K562 (cell line): Measurements from ENCODE around the gene EFNA2. TPM values are rescaled to one million over a fixed set of nuclear protein-coding genes. Genes with fewer than 3 reads are reported as not detected.
A peak's percentile ranks its signal among the peaks of the same experiment; 100 is the strongest.

ENCODE experiments used
- ATF2 ChIP-seq: sonication (generic); formaldehyde crosslinking; IDR thresholded peaks from 2 replicates; pipeline ENCODE4 v1.8.1; 2022; ENCODE audit warnings: missing genetic modification reagents
- CGGBP1 ChIP-seq: fragments of 250-450 bp; sonication (Bioruptor Pico); IDR thresholded peaks from 2 replicates; pipeline ENCODE4 v1.9.0; 2021; ENCODE audit warnings: mild to moderate bottlenecking
- CHAMP1 ChIP-seq: fragments of 450-650 bp; IDR thresholded peaks from 2 replicates; pipeline ENCODE4 v1.6.1; 2016; ENCODE audit warnings: mild to moderate bottlenecking
- FOSL1 ChIP-seq: fragments of 200-800 bp; sonication (Bioruptor generic); conservative IDR thresholded peaks from 2 replicates; pipeline ENCODE4 v1.6.1; 2016; ENCODE audit warnings: missing genetic modification characterization, missing compliant biosample characterization
- FOXJ3 ChIP-seq: sonication (generic); formaldehyde crosslinking; IDR thresholded peaks from 2 replicates; pipeline ENCODE4 v1.4.0; 2020; ENCODE audit warnings: mild to moderate bottlenecking, missing genetic modification reagents
- FOXM1 ChIP-seq, 2 experiments: fragments of 450-650 bp in 1 of 2; sonication (generic) in 1 of 2; formaldehyde crosslinking in 1 of 2; IDR thresholded peaks; 2 replicates each; pipeline versions ENCODE4 v1.6.1 to v1.9.0; 2017 to 2022; ENCODE audit warnings: low read depth in 2 of 2, mild to moderate bottlenecking in 2 of 2, missing genetic modification reagents in 1 of 2, moderate library complexity in 1 of 2
- GATAD2A ChIP-seq: fragments of 450-650 bp; IDR thresholded peaks from 2 replicates; pipeline ENCODE4 v1.6.1; 2017
- HMGN3 ChIP-seq: IDR thresholded peaks from 2 replicates; pipeline ENCODE4 v1.6.1; 2011; ENCODE audit warnings: borderline replicate concordance, low read depth, mild to moderate bottlenecking, mixed read lengths, low read length; ENCODE audit not compliant: insufficient read length; ENCODE audit errors: extremely low read depth
- HOXB6 ChIP-seq: fragments of 250-450 bp; sonication (Bioruptor Pico); IDR thresholded peaks from 2 replicates; pipeline ENCODE4 v1.5.1; 2022; ENCODE audit warnings: mild to moderate bottlenecking, borderline replicate concordance
- ID3 ChIP-seq, 2 experiments: fragments of 250-450 bp in 1 of 2; fragments of 450-650 bp in 1 of 2; sonication (Bioruptor Pico) in 1 of 2; IDR thresholded peaks; 2 replicates each; pipeline versions ENCODE4 v1.6.1 to v1.8.0; 2016 to 2021; ENCODE audit warnings: mild to moderate bottlenecking in 2 of 2, moderate library complexity in 2 of 2, missing compliant biosample characterization in 1 of 2, missing genetic modification characterization in 1 of 2
- JUN ChIP-seq, 2 experiments: sonication (generic) in 1 of 2; formaldehyde crosslinking in 1 of 2; IDR thresholded peaks; 2 replicates each; pipeline versions ENCODE4 v1.6.1 to v1.8.0; 2012 to 2022; ENCODE audit warnings: borderline replicate concordance in 2 of 2, mild to moderate bottlenecking in 2 of 2, improper control_type of control experiment in 1 of 2, low read depth in 1 of 2, low read length in 1 of 2, missing genetic modification reagents in 1 of 2
- MYC ChIP-seq, 2 experiments: fragments of 250-450 bp in 1 of 2; sonication (Bioruptor Pico) in 1 of 2; IDR thresholded peaks; 2 replicates each; pipeline versions ENCODE4 v1.5.1 to v1.6.1; 2012 to 2021; ENCODE audit warnings: low read depth in 2 of 2, borderline replicate concordance in 1 of 2, improper control_type of control experiment in 1 of 2, low read length in 1 of 2, mild to moderate bottlenecking in 1 of 2, moderate library complexity in 1 of 2
- NBN ChIP-seq: fragments of 450-650 bp; IDR thresholded peaks from 2 replicates; pipeline ENCODE4 v1.6.1; 2016; ENCODE audit warnings: low read depth, mild to moderate bottlenecking
- NR4A1 ChIP-seq, 2 experiments: fragments of 250-450 bp in 1 of 2; fragments of 450-650 bp in 1 of 2; sonication (Bioruptor Pico) in 1 of 2; IDR thresholded peaks; 2 replicates each; pipeline versions ENCODE4 v1.4.0 to v1.6.1; 2016 to 2020; ENCODE audit warnings: mild to moderate bottlenecking in 2 of 2, missing compliant biosample characterization in 1 of 2, missing genetic modification characterization in 1 of 2, moderate library complexity in 1 of 2
- PHF20 ChIP-seq: fragments of 450-650 bp; IDR thresholded peaks from 2 replicates; pipeline ENCODE4 v1.6.1; 2018; ENCODE audit not compliant: partially characterized antibody
- RAD21 ChIP-seq, 2 experiments: fragments of 250-450 bp in 1 of 2; fragments of 450-650 bp in 1 of 2; sonication (Bioruptor Pico) in 1 of 2; formaldehyde crosslinking in 1 of 2; IDR thresholded peaks in 1 of 2; conservative IDR thresholded peaks in 1 of 2; 2 replicates each; pipeline versions ENCODE4 v1.4.0 to v1.8.0; 2020 to 2022; ENCODE audit warnings: mild to moderate bottlenecking in 2 of 2, moderate library complexity in 1 of 2
- RBM15 ChIP-seq: fragments of 200-400 bp; formaldehyde crosslinking; IDR thresholded peaks from 2 replicates; pipeline ENCODE4 v1.6.1; 2018; ENCODE audit warnings: mild to moderate bottlenecking, low read length, moderate library complexity; ENCODE audit not compliant: insufficient read depth
- SP1 ChIP-seq: sonication (generic); formaldehyde crosslinking; IDR thresholded peaks from 2 replicates; pipeline ENCODE4 v1.8.1; 2022; ENCODE audit warnings: mild to moderate bottlenecking, missing genetic modification reagents
- ZNF354B ChIP-seq: fragments of 250-450 bp; sonication (Bioruptor Pico); IDR thresholded peaks from 2 replicates; pipeline ENCODE4 v1.4.0; 2020
- ZNF384 ChIP-seq: IDR thresholded peaks from 2 replicates; pipeline ENCODE4 v1.6.1; 2012; ENCODE audit warnings: low read depth, low read length, improper control_type of control experiment
- ZZZ3 ChIP-seq: fragments of 450-650 bp; IDR thresholded peaks from 2 replicates; pipeline ENCODE4 v1.6.1; 2016; ENCODE audit warnings: antibody characterized with exemption, mild to moderate bottlenecking, moderate library complexity
- polyA plus RNA-seq, 8 experiments: library from polyadenylated mRNA; depleted of rRNA in 4 of 8; stranded (reverse) in 5 of 8; unstranded in 3 of 8; fragments of >200 nt; fragmentation: Nextera tagmentation in 2 of 8; fragmentation: Illumina TruSeq in 1 of 8; extraction: Ambion mirVana in 2 of 8; extraction: Trizol in 1 of 8; gene quantifications; 2 replicates each; pipeline versions ENCODE4 v1.2.1 to v1.2.3, GENCODE V29; 2011 to 2014; ENCODE audit warnings: inconsistent platforms in 1 of 8, missing spikeins in 1 of 8
- total RNA-seq, 7 experiments: library from RNA; depleted of rRNA in 6 of 7; stranded (reverse); fragments of >200 nt in 6 of 7; fragmentation: Illumina TruSeq in 2 of 7; extraction: Trizol in 2 of 7; gene quantifications; 2 replicates each; pipeline versions ENCODE4 v1.2.1 to v1.2.3, GENCODE V29; 2011 to 2021; ENCODE audit warnings: low replicate concordance in 1 of 7

Gene EFNA2
- total and polyA plus RNA-seq, 9 of the 15 experiments (the other 6 are each of a cell fraction or from before 2014, with no cell fraction given), result 0.11 to 0.44 (median 0.15) TPM; not detected in 6

GRCh38 chr19:1260749-1261537 is 24.7 kb upstream of the EFNA2 start (continued):
- no peak for TF ChIP-seq RAD21 (CRISPR knock-in tag; conservative IDR thresholded peaks at IDR 0.05 in 1 of 2, IDR thresholded peaks at IDR 0.05 in 1 of 2)
- no peak for TF ChIP-seq ID3 (CRISPR knock-in tag; IDR thresholded peaks at IDR 0.05)
- no peak for TF ChIP-seq ID3 (tag; IDR thresholded peaks at IDR 0.05)
- peak; percentile 82 for TF ChIP-seq JUN (IDR thresholded peaks at IDR 0.05; ENCODE audit: borderline replicate concordance, low read depth, low read length)
- no peak for TF ChIP-seq JUN (CRISPR knock-in tag; IDR thresholded peaks at IDR 0.05; ENCODE audit: borderline replicate concordance)
- TF ChIP-seq MYC (IDR thresholded peaks at IDR 0.05; ENCODE audit: low read depth, low read length), result no peak
- TF ChIP-seq MYC (CRISPR knock-in tag; IDR thresholded peaks at IDR 0.05; ENCODE audit: borderline replicate concordance, low read depth), result no peak
- no peak for TF ChIP-seq CGGBP1 (CRISPR knock-in tag)
- no peak for TF ChIP-seq GATAD2A
- TF ChIP-seq FOXM1 (IDR thresholded peaks at IDR 0.05; ENCODE audit: low read depth), result no peak
- TF ChIP-seq FOXM1 (CRISPR knock-in tag; IDR thresholded peaks at IDR 0.05; ENCODE audit: low read depth), result no peak
- TF ChIP-seq ZZZ3, result no peak
- TF ChIP-seq ATF2 (CRISPR knock-in tag), result peak; percentile 84
- no peak for TF ChIP-seq ZNF354B (CRISPR knock-in tag)
- no peak for TF ChIP-seq NBN
- no peak for TF ChIP-seq HMGN3
- TF ChIP-seq PHF20, result no peak
- TF ChIP-seq NR4A1 (CRISPR knock-in tag; IDR thresholded peaks at IDR 0.05), result no peak
- TF ChIP-seq NR4A1 (tag; IDR thresholded peaks at IDR 0.05), result no peak
- no peak for TF ChIP-seq CHAMP1
- peak; percentile 55 for TF ChIP-seq FOSL1
- no peak for TF ChIP-seq ZNF384
- peak; percentile 85 for TF ChIP-seq SP1 (CRISPR knock-in tag)
- TF ChIP-seq FOXJ3 (CRISPR knock-in tag), result no peak
- no peak for TF ChIP-seq RBM15
- no peak for TF ChIP-seq HOXB6 (CRISPR knock-in tag)
